H9 (cell line): ENCODE measurements around the gene TRMT11. TPM values are rescaled to one million over a fixed set of nuclear protein-coding genes. Genes with fewer than 3 reads are reported as not detected.

Experiments
- DNase-seq: peaks from one replicate; pipeline ENCODE4 v3.0.0-alpha.2; 2017
- H2AFZ ChIP-seq: one replicate; pipeline ENCODE4 v1.6.1; 2013; ENCODE audit warnings: mild to moderate bottlenecking, low read length, control low read depth, moderate library complexity
- H2AK5ac ChIP-seq: 2 replicates; pipeline ENCODE4 v1.6.1; 2013; ENCODE audit warnings: low read length, control low read depth, mixed read lengths; ENCODE audit not compliant: insufficient read length
- H2BK120ac ChIP-seq: one replicate; pipeline ENCODE4 v1.6.1; 2013; ENCODE audit warnings: low read depth, mild to moderate bottlenecking, low read length, control low read depth, inconsistent platforms; ENCODE audit not compliant: poor library complexity, severe bottlenecking
- H2BK12ac ChIP-seq: 2 replicates; pipeline ENCODE4 v1.6.1; 2013; ENCODE audit warnings: low read length, control low read depth, mixed read lengths, low read depth; ENCODE audit not compliant: insufficient read length
- H2BK15ac ChIP-seq: 2 replicates; pipeline ENCODE4 v1.6.1; 2013; ENCODE audit warnings: low read depth, low read length, control low read depth
- H2BK20ac ChIP-seq: one replicate; pipeline ENCODE4 v1.6.1; 2013; ENCODE audit warnings: low read depth, mild to moderate bottlenecking, low read length, control low read depth, inconsistent platforms; ENCODE audit not compliant: poor library complexity, severe bottlenecking
- H2BK5ac ChIP-seq: 2 replicates; pipeline ENCODE4 v1.6.1; 2013; ENCODE audit warnings: low read length, control low read depth, mixed read lengths; ENCODE audit not compliant: insufficient read length
- H3K14ac ChIP-seq: 2 replicates; pipeline ENCODE4 v1.6.1; 2013; ENCODE audit warnings: low read length, control low read depth; ENCODE audit not compliant: insufficient read depth
- H3K18ac ChIP-seq: 2 replicates; pipeline ENCODE4 v1.6.1; 2013; ENCODE audit warnings: low read depth, mild to moderate bottlenecking, mixed read lengths, low read length, control low read depth; ENCODE audit not compliant: insufficient read length
- H3K23ac ChIP-seq: 2 replicates; pipeline ENCODE4 v1.6.1; 2013; ENCODE audit warnings: low read length, control low read depth, mixed read lengths, low read depth; ENCODE audit not compliant: insufficient read length
- H3K23me2 ChIP-seq: 2 replicates; pipeline ENCODE4 v1.6.1; 2013; ENCODE audit warnings: low read depth, mild to moderate bottlenecking, mixed read lengths, low read length, control low read depth; ENCODE audit not compliant: insufficient read length, poor library complexity, severe bottlenecking
- H3K27ac ChIP-seq: 2 replicates; pipeline ENCODE4 v1.5.1; 2013; ENCODE audit warnings: low read length, control low read depth, mixed read lengths, low read depth; ENCODE audit not compliant: insufficient read length
- H3K27me3 ChIP-seq: 2 replicates; pipeline ENCODE4 v1.6.1; 2013; ENCODE audit warnings: low read length, control low read depth, inconsistent platforms; ENCODE audit not compliant: insufficient read depth
- H3K4ac ChIP-seq: 2 replicates; pipeline ENCODE4 v1.6.1; 2013; ENCODE audit warnings: low read depth, mild to moderate bottlenecking, control low read depth, inconsistent platforms, low read length, moderate library complexity
- H3K4me1 ChIP-seq: 2 replicates; pipeline ENCODE4 v1.6.1; 2013; ENCODE audit warnings: low read length, control low read depth, inconsistent platforms; ENCODE audit not compliant: insufficient read depth
- H3K4me2 ChIP-seq: 2 replicates; pipeline ENCODE4 v1.6.1; 2013; ENCODE audit warnings: low read length, control low read depth, mixed read lengths; ENCODE audit not compliant: insufficient read length, insufficient read depth
- H3K56ac ChIP-seq: 2 replicates; pipeline ENCODE4 v1.6.1; 2013; ENCODE audit warnings: low read depth, mild to moderate bottlenecking, mixed read lengths, low read length, control low read depth; ENCODE audit not compliant: insufficient read length
- H3K79me1 ChIP-seq: 2 replicates; pipeline ENCODE4 v1.6.1; 2013; ENCODE audit warnings: low read depth, mild to moderate bottlenecking, moderate library complexity, low read length, control low read depth, inconsistent platforms; ENCODE audit not compliant: insufficient read depth, poor library complexity, severe bottlenecking
- H3K79me2 ChIP-seq: 2 replicates; pipeline ENCODE4 v1.6.1; 2013; ENCODE audit warnings: low read length, control low read depth, inconsistent platforms; ENCODE audit not compliant: insufficient read depth
- H3K9ac ChIP-seq: 2 replicates; pipeline ENCODE4 v1.6.1; 2013; ENCODE audit warnings: low read length, control low read depth, mixed read lengths; ENCODE audit not compliant: insufficient read length; ENCODE audit errors: extremely low read depth
- H3K9me3 ChIP-seq: one replicate; pipeline ENCODE4 v1.6.1; 2013; ENCODE audit warnings: low read depth, low read length, inconsistent platforms; ENCODE audit not compliant: control insufficient read depth
- H3T11ph ChIP-seq: one replicate; pipeline ENCODE4 v1.6.1; 2013; ENCODE audit warnings: mild to moderate bottlenecking, low read length, control low read depth, inconsistent platforms
- H4K20me1 ChIP-seq: one replicate; pipeline ENCODE4 v1.6.1; 2013; ENCODE audit not compliant: control insufficient read depth, insufficient read length, insufficient read depth
- H4K5ac ChIP-seq: 2 replicates; pipeline ENCODE4 v1.6.1; 2013; ENCODE audit warnings: low read depth, mild to moderate bottlenecking, mixed read lengths, low read length, control low read depth; ENCODE audit not compliant: insufficient read length
- H4K8ac ChIP-seq: replicated peaks from 2 replicates; pipeline ENCODE4 v1.6.1; 2013; ENCODE audit warnings: low read length, control low read depth, mixed read lengths, low read depth; ENCODE audit not compliant: insufficient read length
- H4K91ac ChIP-seq: 2 replicates; pipeline ENCODE4 v1.6.1; 2013; ENCODE audit warnings: low read depth, mild to moderate bottlenecking, moderate library complexity, mixed read lengths, low read length, control low read depth; ENCODE audit not compliant: insufficient read length
- H3K27ac Mint-ChIP-seq, 3 experiments: 2 replicates in 2 of 3; 3 replicates in 1 of 3; pipeline ENCODE4 v1.8.0; 2020 to 2021; ENCODE audit warnings: mixed read lengths in 3 of 3, mild to moderate bottlenecking in 1 of 3, moderate library complexity in 1 of 3
- H3K27me3 Mint-ChIP-seq: 2 replicates; pipeline ENCODE4 v1.8.0; 2021; ENCODE audit warnings: low read depth, mild to moderate bottlenecking, moderate library complexity, mixed read lengths
- H3K36me3 Mint-ChIP-seq, 3 experiments: 2 replicates in 2 of 3; 3 replicates in 1 of 3; pipeline ENCODE4 v1.8.0; 2020 to 2021; ENCODE audit warnings: low read depth in 3 of 3, mixed read lengths in 3 of 3; ENCODE audit not compliant: insufficient read depth in 1 of 3
- H3K4me1 Mint-ChIP-seq, 2 experiments: 2 replicates each; pipeline ENCODE4 v1.8.0; 2020; ENCODE audit warnings: mixed read lengths in 2 of 2
- H3K4me3 Mint-ChIP-seq, 2 experiments: 2 replicates in 1 of 2; 3 replicates in 1 of 2; pipeline ENCODE4 v1.8.0; 2020 to 2021; ENCODE audit warnings: mild to moderate bottlenecking in 2 of 2, mixed read lengths in 2 of 2, moderate library complexity in 1 of 2
- H3K9me3 Mint-ChIP-seq, 2 experiments: 2 replicates in 1 of 2; 3 replicates in 1 of 2; pipeline ENCODE4 v1.8.0; 2020; ENCODE audit warnings: mild to moderate bottlenecking in 2 of 2, mixed read lengths in 2 of 2, moderate library complexity in 1 of 2
- CTCF ChIP-seq: fragments of 200-600 bp; sonication (generic); conservative IDR thresholded peaks from 3 replicates; pipeline ENCODE4 v1.8.0; 2021; ENCODE audit warnings: antibody characterized with exemption, mild to moderate bottlenecking
- WGBS: extraction: QIAGEN DNeasy Blood & Tissue Kit; methylation state at CpG from one replicate; pipeline ENCODE4 v1.1.7; 2013; ENCODE audit warnings: missing lambda C conversion rate, low lambda C conversion rate, mixed read lengths; ENCODE audit not compliant: insufficient read length; ENCODE audit errors: extremely low coverage; 5-methylcytosine and 5-hydroxymethylcytosine counted together
- total RNA-seq: library from RNA; stranded (reverse); gene quantifications from 2 replicates; pipeline ENCODE4 v1.2.1, GENCODE V29; 2021

TRMT11 gene
- total RNA-seq, 1 experiment from 2014 or later = 31.1 TPM

DNA sequence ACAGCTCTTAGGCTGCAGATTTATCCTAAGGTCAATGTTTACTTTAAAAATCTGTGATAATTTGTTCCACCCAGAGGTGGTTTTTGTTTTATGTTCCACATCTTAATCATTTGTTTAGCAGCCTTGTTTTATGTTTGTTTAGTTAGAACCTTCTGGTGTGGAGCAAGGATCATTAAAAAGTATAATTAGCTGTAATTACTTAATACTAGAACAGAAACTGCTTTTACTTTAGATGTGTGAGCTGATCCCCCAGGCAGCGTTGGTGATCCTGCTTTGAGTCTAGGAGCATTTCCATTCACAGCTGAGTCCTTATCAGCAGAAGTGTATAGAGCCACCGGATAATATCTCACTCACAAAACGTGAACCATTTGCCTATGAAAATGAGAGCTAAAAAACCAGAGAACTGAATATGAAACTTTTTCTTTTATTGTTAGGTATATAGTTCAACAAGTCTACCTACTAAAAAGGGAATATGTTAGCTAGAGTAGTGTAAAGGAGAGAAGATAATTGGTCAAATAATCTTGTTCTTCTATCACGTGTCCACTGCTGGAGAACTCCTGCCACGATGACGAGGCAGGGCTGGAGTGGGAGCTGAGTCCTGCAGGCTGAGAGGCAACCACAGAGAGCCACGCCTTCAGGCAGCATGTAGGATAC, 78.5 kb downstream of the TRMT11 start:
- WGBS = no CpG with 5 or more reads among the region's 7 CpGs
- Histone ChIP-seq H2AK5ac (no peak overlapping the region), H3K27me3 (no peaks in the 10 kb centered on the region), H3K9ac (no peak overlapping the region), H3K23me2 (no peaks in the 10 kb centered on the region), H2BK120ac (no peak overlapping the region), H2BK12ac (no peak overlapping the region), H2BK5ac (no peak overlapping the region), H4K5ac (no peak overlapping the region), H3K79me1 (no peaks in the 10 kb centered on the region), H3K56ac (no peak overlapping the region), H3K14ac (no peak overlapping the region), H3K79me2 (no peaks in the 10 kb centered on the region), H4K8ac (no peak overlapping the region), H3K4me2 (no peak overlapping the region), H4K91ac (no peak overlapping the region), H4K20me1 (no peaks in the 10 kb centered on the region), H2AFZ (no peak overlapping the region), H3K4me1 (no peaks in the 10 kb centered on the region; the same call in 1 of the 2 replicates), H3K4ac (no peak overlapping the region), H2BK15ac (no peak overlapping the region), H2BK20ac (no peak overlapping the region), H3K18ac (no peak overlapping the region), H3K27ac (no peak overlapping the region), H3K23ac (no peak overlapping the region), H3T11ph (no peak overlapping the region), H3K9me3 (no peaks in the 10 kb centered on the region)
- Mint-ChIP-seq H3K27ac (no peak overlapping the region; a peak in 2 of 7 replicates), H3K4me3 (no peak overlapping the region), H3K27me3 (no peaks in the 10 kb centered on the region), H3K36me3 (no peaks in the 10 kb centered on the region; a peak in 1 of 7 replicates), H3K4me1 (peaks cover 11 to 16% of the 10 kb centered on the region in 2 experiments), H3K9me3 (no peaks in the 10 kb centered on the region)
- no peak for DNase-seq
- TF ChIP-seq CTCF = no peak
